HFF-Myc (cell line): Measurements from ENCODE around the gene KCNMA1.

Source experiments
- DNase-seq: peaks from one replicate; pipeline ENCODE4 v3.0.0-alpha.2; 2011; ENCODE audit warnings: low read depth; ENCODE audit errors: extremely low read depth
- H3K4me3 ChIP-seq: replicated peaks from 2 replicates; pipeline ENCODE4 v1.5.1; 2011; ENCODE audit warnings: low read depth, mild to moderate bottlenecking, control low read depth, low read length
- TF ChIP-seq, protein P1 (sequence below): IDR thresholded peaks from 2 replicates; pipeline ENCODE4 v1.5.1; 2012; ENCODE audit warnings: mild to moderate bottlenecking, low read depth, low read length, control low read depth; ENCODE audit errors: missing control alignments

KCNMA1 gene

GRCh38 chr10:77504196-77504872 is 133.3 kb downstream of the KCNMA1 start:
- no peak for DNase-seq
- no peak overlapping the region for H3K4me3 ChIP-seq
- TF ChIP-seq, protein P1, sequence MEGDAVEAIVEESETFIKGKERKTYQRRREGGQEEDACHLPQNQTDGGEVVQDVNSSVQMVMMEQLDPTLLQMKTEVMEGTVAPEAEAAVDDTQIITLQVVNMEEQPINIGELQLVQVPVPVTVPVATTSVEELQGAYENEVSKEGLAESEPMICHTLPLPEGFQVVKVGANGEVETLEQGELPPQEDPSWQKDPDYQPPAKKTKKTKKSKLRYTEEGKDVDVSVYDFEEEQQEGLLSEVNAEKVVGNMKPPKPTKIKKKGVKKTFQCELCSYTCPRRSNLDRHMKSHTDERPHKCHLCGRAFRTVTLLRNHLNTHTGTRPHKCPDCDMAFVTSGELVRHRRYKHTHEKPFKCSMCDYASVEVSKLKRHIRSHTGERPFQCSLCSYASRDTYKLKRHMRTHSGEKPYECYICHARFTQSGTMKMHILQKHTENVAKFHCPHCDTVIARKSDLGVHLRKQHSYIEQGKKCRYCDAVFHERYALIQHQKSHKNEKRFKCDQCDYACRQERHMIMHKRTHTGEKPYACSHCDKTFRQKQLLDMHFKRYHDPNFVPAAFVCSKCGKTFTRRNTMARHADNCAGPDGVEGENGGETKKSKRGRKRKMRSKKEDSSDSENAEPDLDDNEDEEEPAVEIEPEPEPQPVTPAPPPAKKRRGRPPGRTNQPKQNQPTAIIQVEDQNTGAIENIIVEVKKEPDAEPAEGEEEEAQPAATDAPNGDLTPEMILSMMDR, result no peak

- DNase-seq, result no peak
- H3K4me3 ChIP-seq, result no peak overlapping the region
- TF ChIP-seq, protein P1, result no peak
These were observed 135.8 kb downstream of the KCNMA1 start for GRCh38 chr10:77501846-77502261.

DNA sequence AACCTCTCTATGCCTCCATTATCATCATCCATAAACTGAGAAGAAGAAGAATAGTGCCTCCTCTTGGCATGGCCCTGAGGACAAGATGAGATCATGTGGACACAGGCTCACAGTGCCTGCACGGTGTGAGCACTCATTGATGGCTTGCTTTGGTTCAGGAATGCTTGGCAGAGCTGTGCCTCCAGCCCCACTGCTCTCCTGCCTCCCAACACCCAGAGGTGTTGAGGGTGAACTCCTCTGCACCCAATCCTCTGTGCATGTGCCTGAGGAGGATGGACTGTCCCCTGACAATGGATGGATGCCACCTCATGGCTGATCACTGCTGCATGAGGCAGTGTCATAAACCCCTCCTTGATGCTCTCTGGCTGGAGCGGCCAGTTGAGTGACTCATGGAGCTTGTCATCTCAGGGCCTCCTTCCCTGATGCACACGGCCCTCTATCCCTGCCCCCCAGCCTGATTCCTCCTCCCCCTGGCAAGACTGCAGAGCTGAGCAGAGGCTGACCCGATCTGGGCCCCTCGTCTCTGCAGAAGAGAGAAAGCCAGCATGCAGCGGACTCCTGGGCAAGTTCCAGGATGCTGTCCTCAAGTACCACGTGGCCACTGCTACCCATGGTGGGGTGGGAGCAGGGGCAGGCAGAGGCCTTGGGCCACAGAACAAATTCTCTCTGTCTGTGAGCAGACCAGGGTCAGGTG is 136.3 kb downstream of the KCNMA1 start:
- no peak overlapping the region for H3K4me3 ChIP-seq
- TF ChIP-seq, protein P1, result no peak
- DNase-seq, result no peak

DNA sequence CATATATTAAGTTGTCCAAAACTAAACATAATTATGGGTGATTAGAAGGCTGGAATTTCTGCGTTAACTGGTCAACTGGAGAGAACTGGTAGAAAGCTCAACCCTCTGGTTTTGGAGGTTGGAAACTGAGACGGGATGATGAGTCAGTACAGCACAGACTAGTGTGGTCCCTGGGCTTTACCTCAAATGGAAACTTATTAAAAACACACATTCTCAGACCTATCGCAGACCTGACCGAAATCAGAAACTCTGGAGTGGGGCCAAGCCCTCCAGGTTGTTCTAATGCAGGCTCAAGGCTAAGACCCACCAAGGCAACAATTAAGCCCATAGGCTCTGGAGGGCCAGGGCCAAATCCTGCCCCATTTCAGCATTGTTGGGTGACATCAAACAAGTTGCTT is 136.9 kb downstream of the KCNMA1 start:
- no peak for DNase-seq
- TF ChIP-seq, protein P1, result no peak

GRCh38 chr10:77498829-77499228 is 138.8 kb downstream of the KCNMA1 start:
- H3K4me3 ChIP-seq, result no peak overlapping the region
- TF ChIP-seq, protein P1, result no peak
- DNase-seq, result no peak

More for the DNA sequence above, 136.9 kb downstream of the KCNMA1 start:
- H3K4me3 ChIP-seq, result no peak overlapping the region

DNA sequence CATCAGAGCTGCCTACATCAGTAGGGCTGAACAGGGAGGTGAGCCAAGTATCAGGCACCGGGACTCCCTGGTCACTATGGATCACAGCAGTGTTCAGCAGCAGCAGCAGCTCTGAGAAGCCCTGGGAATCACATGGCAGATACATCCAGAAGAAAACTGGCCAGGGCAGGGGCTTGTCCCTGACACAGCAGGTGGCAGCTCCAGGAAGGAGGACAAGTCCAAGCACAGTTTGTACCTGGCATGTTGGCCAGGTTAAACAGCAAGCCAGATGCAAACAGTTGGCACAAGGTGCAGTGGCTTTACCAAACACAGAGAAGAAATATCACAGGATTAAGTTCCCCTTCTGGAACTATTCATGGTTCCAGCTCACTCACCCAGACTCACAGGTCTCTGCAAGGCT is 139.4 kb downstream of the KCNMA1 start:
- TF ChIP-seq, protein P1, result no peak
- H3K4me3 ChIP-seq, result no peak overlapping the region
- DNase-seq, result no peak

DNA sequence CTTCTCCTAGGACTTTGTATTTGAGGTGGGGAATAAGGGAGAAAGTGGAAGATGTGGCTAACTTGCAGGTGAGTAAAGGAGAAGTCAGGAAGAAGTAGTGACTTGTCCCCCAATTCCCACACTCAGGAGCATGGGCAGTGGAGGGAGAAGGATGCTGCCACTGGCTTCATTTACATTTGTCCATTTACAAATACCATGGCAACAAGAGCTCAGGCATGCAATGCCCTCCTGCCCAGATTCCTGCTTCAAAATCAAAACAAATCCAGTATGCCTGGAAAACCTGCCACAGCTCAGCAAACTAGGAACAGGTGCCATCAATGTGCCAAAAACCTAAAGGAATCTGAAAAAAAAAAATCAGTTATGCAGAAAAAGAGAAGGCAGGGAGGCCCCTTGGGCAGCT is 139.9 kb downstream of the KCNMA1 start:
- TF ChIP-seq, protein P1, result no peak
- H3K4me3 ChIP-seq, result no peak overlapping the region
- no peak for DNase-seq
